HCT116 (cell line): ENCODE data around the gene UBN1. TPM values are rescaled to one million over a fixed set of nuclear protein-coding genes. Genes with fewer than 3 reads are reported as not detected.

ENCODE experiments used
- ATAC-seq: fragments of 200-7000 bp; cut with Tn5 transposase; 2 replicates; pipeline ENCODE4 v1.9.1; 2020; ENCODE audit warnings: mild to moderate bottlenecking, moderate library complexity
- BruUV-seq: library from RNA; stranded (reverse); fragments of 400-500 nt; replicated peaks from 2 replicates; lab custom pipeline; 2021; lab: Mats Ljungman, UMichigan
- CTCF ChIA-PET: fragments of 300-600 bp; sonication (Branson Sonifier 250); formaldehyde crosslinking; loops from one replicate; lab custom pipeline; 2021; ENCODE audit warnings: antibody characterized with exemption; lab: Charles Lee
- POLR2A ChIA-PET: fragments of 300-600, 350-600 bp; sonication (Branson Sonifier 250); formaldehyde crosslinking; loops from one replicate; lab custom pipeline; 2021; ENCODE audit warnings: antibody characterized with exemption; lab: Charles Lee
- RAD21 ChIA-PET, 2 experiments: fragments of 300-600 bp; sonication (Branson Sonifier 250); formaldehyde crosslinking; loops; one replicate each; lab custom pipeline; 2023; ENCODE audit warnings: low total read pairs in 2 of 2; ENCODE audit not compliant: uncharacterized antibody in 2 of 2, unreplicated experiment in 2 of 2, low non-redundant PET in 1 of 2; lab: Charles Lee
- DNase-seq: peaks from one replicate; pipeline ENCODE4 v3.0.0-alpha.2; 2010; ENCODE audit warnings: low read depth, low spot score
- H2AFZ ChIP-seq: fragments of 200-600 bp; shearing (Covaris generic), sonication (generic); 2 replicates; pipeline ENCODE4 v1.6.1; 2017; ENCODE audit warnings: low read depth, mixed run types, mixed read lengths, antibody characterized with exemption, low read length; ENCODE audit not compliant: poor library complexity, severe bottlenecking
- H3K27ac ChIP-seq: 2 replicates; pipeline ENCODE4 v1.5.1; 2012; ENCODE audit warnings: low read depth, low read length
- H3K27me3 ChIP-seq: fragments of 200-600 bp; sonication (generic); 2 replicates; pipeline ENCODE4 v1.6.1; 2016; ENCODE audit warnings: mixed run types, low read length, mixed read lengths; ENCODE audit not compliant: insufficient read depth
- H3K36me3 ChIP-seq, 2 experiments: fragments of 200-500 bp in 1 of 2; fragments of 200-600 bp in 1 of 2; sonication (Bioruptor generic) in 1 of 2; sonication (generic) in 1 of 2; 2 replicates each; pipeline versions ENCODE4 v1.5.1 to v1.6.1; 2014 to 2016; ENCODE audit warnings: low read length in 2 of 2, inconsistent platforms in 1 of 2, mixed read lengths in 1 of 2, mixed run types in 1 of 2; ENCODE audit not compliant: insufficient read depth in 2 of 2, control insufficient read depth in 1 of 2
- H3K4me1 ChIP-seq, 2 experiments: fragments of 200-600 bp in 1 of 2; sonication (generic) in 1 of 2; 2 replicates each; pipeline versions ENCODE4 v1.5.1 to v1.6.1; 2012 to 2017; ENCODE audit warnings: low read length in 2 of 2, inconsistent platforms in 1 of 2, mild to moderate bottlenecking in 1 of 2, mixed read lengths in 1 of 2, mixed run types in 1 of 2, moderate library complexity in 1 of 2; ENCODE audit not compliant: insufficient read depth in 2 of 2, control insufficient read depth in 1 of 2
- H3K4me2 ChIP-seq: fragments of 200-600 bp; sonication (generic); 2 replicates; pipeline ENCODE4 v1.6.1; 2017; ENCODE audit warnings: mixed run types, low read length, mixed read lengths
- H3K4me3 ChIP-seq, 2 experiments: fragments of 200-600 bp in 1 of 2; sonication (generic) in 1 of 2; replicated peaks in 1 of 2; 2 replicates each; pipeline ENCODE4 v1.5.1; 2011 to 2016; ENCODE audit warnings: low read length in 2 of 2, control low read depth in 1 of 2, low read depth in 1 of 2, mild to moderate bottlenecking in 1 of 2, mixed read lengths in 1 of 2, mixed run types in 1 of 2
- H3K79me2 ChIP-seq: fragments of 200-600 bp; sonication (generic); 2 replicates; pipeline ENCODE4 v1.6.1; 2017; ENCODE audit warnings: mild to moderate bottlenecking, mixed run types, low read length, moderate library complexity, mixed read lengths; ENCODE audit not compliant: insufficient read depth
- H3K9ac ChIP-seq: fragments of 200-600 bp; sonication (generic); 2 replicates; pipeline ENCODE4 v1.6.1; 2016; ENCODE audit warnings: low read length, mixed read lengths
- H3K9me2 ChIP-seq: fragments of 200-600 bp; sonication (generic), shearing (Covaris generic); 2 replicates; pipeline ENCODE4 v1.6.1; 2017; ENCODE audit warnings: mixed run types, mild to moderate bottlenecking, moderate library complexity; ENCODE audit not compliant: insufficient read depth
- H3K9me3 ChIP-seq, 2 experiments: fragments of 200-500 bp in 1 of 2; fragments of 200-600 bp in 1 of 2; sonication (Bioruptor generic) in 1 of 2; sonication (generic) in 1 of 2; 2 replicates each; pipeline ENCODE4 v1.6.1; 2014 to 2017; ENCODE audit warnings: low read length in 2 of 2, mixed read lengths in 2 of 2, inconsistent platforms in 1 of 2, low read depth in 1 of 2, mild to moderate bottlenecking in 1 of 2, mixed run types in 1 of 2, moderate library complexity in 1 of 2; ENCODE audit not compliant: control insufficient read depth in 1 of 2, insufficient read depth in 1 of 2
- H4K20me1 ChIP-seq: fragments of 200-600 bp; sonication (generic), shearing (Covaris generic); 2 replicates; pipeline ENCODE4 v1.6.1; 2017; ENCODE audit warnings: mixed run types, mild to moderate bottlenecking, moderate library complexity; ENCODE audit not compliant: insufficient read depth
- ATF3 ChIP-seq: IDR thresholded peaks from 2 replicates; pipeline ENCODE4 v1.6.1; 2012
- CEBPB ChIP-seq: IDR thresholded peaks from 2 replicates; pipeline ENCODE4 v1.6.1; 2012; ENCODE audit warnings: low read depth
- EGR1 ChIP-seq: IDR thresholded peaks from 2 replicates; pipeline ENCODE4 v1.6.1; 2012; ENCODE audit warnings: low read depth
- ELF1 ChIP-seq: IDR thresholded peaks from 2 replicates; pipeline ENCODE4 v1.6.1; 2012; ENCODE audit warnings: low read depth, borderline replicate concordance
- EZH2 ChIP-seq: fragments of 200-600 bp; sonication (generic); IDR thresholded peaks from 2 replicates; pipeline ENCODE4 v1.6.1; 2017; ENCODE audit warnings: antibody characterized with exemption, mixed run types
- EZH2phosphoT487 ChIP-seq: fragments of 200-600 bp; IDR thresholded peaks from 2 replicates; pipeline ENCODE4 v1.6.1; 2018; ENCODE audit warnings: antibody characterized with exemption, borderline replicate concordance
- FOSL1 ChIP-seq: IDR thresholded peaks from 2 replicates; pipeline ENCODE4 v1.6.1; 2012; ENCODE audit warnings: low read depth
- JUND ChIP-seq: IDR thresholded peaks from 2 replicates; pipeline ENCODE4 v1.6.1; 2012
- POLR2A ChIP-seq: IDR thresholded peaks from 2 replicates; pipeline ENCODE4 v1.7.0; 2011; ENCODE audit warnings: borderline replicate concordance; ENCODE audit not compliant: insufficient read depth, insufficient read length; ENCODE audit errors: extremely low read depth
- POLR2AphosphoS5 ChIP-seq: IDR thresholded peaks from 2 replicates; pipeline ENCODE4 v1.6.1; 2011; ENCODE audit warnings: mild to moderate bottlenecking, low read depth, low read length, moderate library complexity
- RAD21 ChIP-seq: IDR thresholded peaks from 2 replicates; pipeline ENCODE4 v1.6.1; 2012; ENCODE audit warnings: low read depth, mild to moderate bottlenecking
- SIN3A ChIP-seq: IDR thresholded peaks from 2 replicates; pipeline ENCODE4 v1.6.1; 2012; ENCODE audit warnings: low read depth
- SP1 ChIP-seq: IDR thresholded peaks from 2 replicates; pipeline ENCODE4 v1.6.1; 2012; ENCODE audit warnings: low read depth
- SRF ChIP-seq: IDR thresholded peaks from 2 replicates; pipeline ENCODE4 v1.6.1; 2012; ENCODE audit warnings: low read depth
- ZBTB33 ChIP-seq: IDR thresholded peaks from 2 replicates; pipeline ENCODE4 v1.6.1; 2011; ENCODE audit warnings: mild to moderate bottlenecking, low read length, moderate library complexity; ENCODE audit not compliant: insufficient replicate concordance; ENCODE audit errors: extremely low read depth
- ZFX ChIP-seq: fragments of 450-650 bp; IDR thresholded peaks from 2 replicates; pipeline ENCODE4 v1.6.1; 2017
- ZNF274 ChIP-seq: fragments of 200-500 bp; sonication (Bioruptor generic); IDR thresholded peaks from 2 replicates; pipeline ENCODE4 v1.6.1; 2014; ENCODE audit warnings: mild to moderate bottlenecking, low read depth, low read length, inconsistent platforms
- intact Hi-C: fragments of 100-400 bp; cut with micrococcal nuclease; formaldehyde crosslinking; loops from 2 replicates; pipeline ENCODE4 v1.10.0; 2022
- total RNA-seq: library from RNA; stranded (reverse); gene quantifications from one replicate; pipeline ENCODE4 v1.2.1, GENCODE V29; 2021; ENCODE audit not compliant: unreplicated experiment
- TF ChIP-seq, protein P1 (sequence below), 3 experiments: fragments of 200-600 bp in 1 of 3; sonication (generic) in 1 of 3; IDR thresholded peaks in 2 of 3; conservative IDR thresholded peaks in 1 of 3; 2 replicates each; pipeline ENCODE4 v1.5.1; 2012 to 2017; ENCODE audit warnings: low read depth in 2 of 3, low read length in 2 of 3, antibody characterized with exemption in 1 of 3, borderline replicate concordance in 1 of 3, control low read depth in 1 of 3, mild to moderate bottlenecking in 1 of 3, mixed read lengths in 1 of 3, mixed run types in 1 of 3, moderate library complexity in 1 of 3; ENCODE audit not compliant: insufficient read depth in 1 of 3
- TF ChIP-seq, protein P2 (sequence below): IDR thresholded peaks from 2 replicates; pipeline ENCODE4 v1.6.1; 2012; ENCODE audit warnings: low read depth

The UBN1 gene
- total RNA-seq, 1 experiment from 2014 or later, result 31.9 TPM

DNA sequence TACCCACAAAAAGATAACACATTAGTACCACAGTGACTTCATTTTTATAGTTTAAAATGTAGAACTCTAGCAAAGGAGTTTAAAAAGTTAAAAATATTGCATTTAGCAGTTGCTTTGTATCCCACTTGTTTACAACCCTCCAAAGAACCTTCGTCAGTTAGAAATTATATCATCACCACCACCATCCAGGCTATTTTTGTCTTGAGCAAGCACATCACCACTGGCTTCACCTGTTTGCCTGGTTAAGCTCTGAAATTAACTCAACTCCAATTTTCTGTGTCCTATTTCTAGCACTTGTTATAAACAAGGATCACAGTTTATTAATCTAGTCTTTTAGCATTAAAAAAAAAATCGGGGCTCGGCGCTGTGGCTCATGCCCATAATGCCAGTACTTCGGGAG is 6.3 kb upstream of the UBN1 start:
- H3K9me3 ChIP-seq, result no peaks in the 10 kb centered on the region
- intact Hi-C loops, result no loop called here
- no peak overlapping the region for H3K9ac ChIP-seq
- no peak for TF ChIP-seq JUND
- TF ChIP-seq, protein P1, sequence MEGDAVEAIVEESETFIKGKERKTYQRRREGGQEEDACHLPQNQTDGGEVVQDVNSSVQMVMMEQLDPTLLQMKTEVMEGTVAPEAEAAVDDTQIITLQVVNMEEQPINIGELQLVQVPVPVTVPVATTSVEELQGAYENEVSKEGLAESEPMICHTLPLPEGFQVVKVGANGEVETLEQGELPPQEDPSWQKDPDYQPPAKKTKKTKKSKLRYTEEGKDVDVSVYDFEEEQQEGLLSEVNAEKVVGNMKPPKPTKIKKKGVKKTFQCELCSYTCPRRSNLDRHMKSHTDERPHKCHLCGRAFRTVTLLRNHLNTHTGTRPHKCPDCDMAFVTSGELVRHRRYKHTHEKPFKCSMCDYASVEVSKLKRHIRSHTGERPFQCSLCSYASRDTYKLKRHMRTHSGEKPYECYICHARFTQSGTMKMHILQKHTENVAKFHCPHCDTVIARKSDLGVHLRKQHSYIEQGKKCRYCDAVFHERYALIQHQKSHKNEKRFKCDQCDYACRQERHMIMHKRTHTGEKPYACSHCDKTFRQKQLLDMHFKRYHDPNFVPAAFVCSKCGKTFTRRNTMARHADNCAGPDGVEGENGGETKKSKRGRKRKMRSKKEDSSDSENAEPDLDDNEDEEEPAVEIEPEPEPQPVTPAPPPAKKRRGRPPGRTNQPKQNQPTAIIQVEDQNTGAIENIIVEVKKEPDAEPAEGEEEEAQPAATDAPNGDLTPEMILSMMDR (IDR thresholded peaks at IDR 0.05 in 2 of 3, conservative IDR thresholded peaks at IDR 0.05 in 1 of 3; ENCODE audit: borderline replicate concordance in 1 of 3, insufficient read depth in 1 of 3, low read depth in 2 of 3, low read length in 2 of 3), result no peak
- no peak for TF ChIP-seq SRF
- no peak for TF ChIP-seq SP1
- no peak for TF ChIP-seq POLR2AphosphoS5
- no peak for TF ChIP-seq EZH2
- no peak for TF ChIP-seq FOSL1
- no peak for TF ChIP-seq SIN3A
- TF ChIP-seq ATF3, result no peak
- TF ChIP-seq, protein P2, sequence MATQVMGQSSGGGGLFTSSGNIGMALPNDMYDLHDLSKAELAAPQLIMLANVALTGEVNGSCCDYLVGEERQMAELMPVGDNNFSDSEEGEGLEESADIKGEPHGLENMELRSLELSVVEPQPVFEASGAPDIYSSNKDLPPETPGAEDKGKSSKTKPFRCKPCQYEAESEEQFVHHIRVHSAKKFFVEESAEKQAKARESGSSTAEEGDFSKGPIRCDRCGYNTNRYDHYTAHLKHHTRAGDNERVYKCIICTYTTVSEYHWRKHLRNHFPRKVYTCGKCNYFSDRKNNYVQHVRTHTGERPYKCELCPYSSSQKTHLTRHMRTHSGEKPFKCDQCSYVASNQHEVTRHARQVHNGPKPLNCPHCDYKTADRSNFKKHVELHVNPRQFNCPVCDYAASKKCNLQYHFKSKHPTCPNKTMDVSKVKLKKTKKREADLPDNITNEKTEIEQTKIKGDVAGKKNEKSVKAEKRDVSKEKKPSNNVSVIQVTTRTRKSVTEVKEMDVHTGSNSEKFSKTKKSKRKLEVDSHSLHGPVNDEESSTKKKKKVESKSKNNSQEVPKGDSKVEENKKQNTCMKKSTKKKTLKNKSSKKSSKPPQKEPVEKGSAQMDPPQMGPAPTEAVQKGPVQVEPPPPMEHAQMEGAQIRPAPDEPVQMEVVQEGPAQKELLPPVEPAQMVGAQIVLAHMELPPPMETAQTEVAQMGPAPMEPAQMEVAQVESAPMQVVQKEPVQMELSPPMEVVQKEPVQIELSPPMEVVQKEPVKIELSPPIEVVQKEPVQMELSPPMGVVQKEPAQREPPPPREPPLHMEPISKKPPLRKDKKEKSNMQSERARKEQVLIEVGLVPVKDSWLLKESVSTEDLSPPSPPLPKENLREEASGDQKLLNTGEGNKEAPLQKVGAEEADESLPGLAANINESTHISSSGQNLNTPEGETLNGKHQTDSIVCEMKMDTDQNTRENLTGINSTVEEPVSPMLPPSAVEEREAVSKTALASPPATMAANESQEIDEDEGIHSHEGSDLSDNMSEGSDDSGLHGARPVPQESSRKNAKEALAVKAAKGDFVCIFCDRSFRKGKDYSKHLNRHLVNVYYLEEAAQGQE, result no peak
- TF ChIP-seq ELF1, result no peak
- no peak for TF ChIP-seq ZBTB33
- no peak for TF ChIP-seq ZFX
- TF ChIP-seq CEBPB, result no peak
- TF ChIP-seq RAD21, result no peak
- no peak for TF ChIP-seq ZNF274
- TF ChIP-seq EGR1, result no peak
- TF ChIP-seq EZH2phosphoT487, result no peak
- TF ChIP-seq POLR2A, result no peak
- TF ChIP-seq, all 23 proteins: peak for 0
- Histone ChIP-seq H3K36me3 (peaks cover 52 to 60% of the 10 kb centered on the region in 2 experiments), H3K9me2 (no peaks in the 10 kb centered on the region), H3K27ac (no peak overlapping the region), H3K4me2 (no peak overlapping the region), H3K79me2 (peaks cover 62% of the 10 kb centered on the region), H2AFZ (no peak overlapping the region), H3K4me3 (no peak overlapping the region), H3K4me1 (peaks cover 5 to 7% of the 10 kb centered on the region in 2 experiments; a peak in 2 of 4 replicates), H3K27me3 (no peaks in the 10 kb centered on the region), H4K20me1 (peaks cover 2% of the 10 kb centered on the region; the same call in 1 of the 2 replicates)
- ChIA-PET RAD21 (no interaction called here), POLR2A (no interaction called here), CTCF (no interaction called here)
- ATAC-seq (no peak), DNase-seq (no peak)
- BruUV-seq, result no TSS peak
